Right atrium auricular region (tissue), 2 donors: Measurements from ENCODE around the gene RALGAPB. TPM values are rescaled to one million over a fixed set of nuclear protein-coding genes. Genes with fewer than 3 reads are reported as not detected.

Source experiments
- DNase-seq: peaks from one replicate; pipeline ENCODE4 v3.0.0-alpha.2; 2019; ENCODE audit warnings: low spot score
- H3K27ac ChIP-seq, 2 donors: fragments of 200-600 bp; sonication (generic); 1 replicate in 1 of 2; 2 replicates in 1 of 2; pipeline ENCODE4 v1.5.1; 2016 to 2019
- H3K27me3 ChIP-seq, 2 donors: fragments of 200-600 bp; sonication (generic); one replicate each; pipeline versions ENCODE4 v1.5.1 to v1.6.0; 2017 to 2019
- H3K36me3 ChIP-seq: fragments of 200-600 bp; sonication (generic); one replicate; pipeline ENCODE4 v1.5.1; 2016
- H3K4me1 ChIP-seq, 2 donors: fragments of 200-600 bp; sonication (generic); one replicate each; pipeline versions ENCODE4 v1.5.1 to v1.6.0; 2017 to 2019
- H3K4me3 ChIP-seq, 2 donors: fragments of 200-600 bp; sonication (generic); 1 replicate in 1 of 2; 2 replicates in 1 of 2; pipeline ENCODE4 v1.5.1; 2017 to 2019; ENCODE audit warnings: mild to moderate bottlenecking in 1 of 2, moderate library complexity in 1 of 2
- H3K9me3 ChIP-seq, 2 donors: fragments of 200-600 bp; sonication (generic); one replicate each; pipeline ENCODE4 v1.5.1; 2019
- total RNA-seq, 2 donors: library from RNA; depleted of rRNA; stranded (reverse); fragments of >200 nt; gene quantifications; one replicate each; pipeline ENCODE4 v1.1.0, GENCODE V29; 2016
- TF ChIP-seq, protein P1 (sequence below), 2 donors: fragments of 200-600 bp; sonication (generic); IDR thresholded peaks; one replicate each; pipeline ENCODE4 v1.5.1; 2019; ENCODE audit warnings: antibody characterized with exemption in 2 of 2

The RALGAPB gene
- total RNA-seq, 2 donors from 2014 or later = 24.6 to 24.8 TPM

DNA sequence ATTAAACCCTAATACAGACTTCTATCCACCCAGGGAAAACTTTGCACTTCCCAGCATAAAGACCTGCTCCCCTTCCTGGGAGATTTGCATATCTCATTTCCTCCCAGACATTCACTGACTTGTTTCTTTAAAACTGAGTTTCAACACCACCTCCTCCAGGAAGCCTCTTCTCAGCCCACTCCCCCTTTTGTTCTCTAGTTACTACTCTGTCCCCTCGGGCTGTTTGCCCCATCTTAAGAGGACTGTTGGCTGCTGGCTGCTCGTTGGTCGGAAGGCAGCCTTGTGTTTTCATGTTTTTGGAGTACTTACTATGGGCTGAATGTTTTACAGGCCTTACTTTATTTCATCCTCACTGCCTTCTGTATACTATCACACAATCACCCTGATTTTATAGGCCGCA lies 135.5 kb downstream of the RALGAPB start:
- no peak overlapping the region for H3K27ac ChIP-seq
- H3K4me1 ChIP-seq = no peaks in the 10 kb centered on the region
- H3K9me3 ChIP-seq = no peaks in the 10 kb centered on the region
- no peak for DNase-seq
- H3K4me3 ChIP-seq = no peak overlapping the region
- no peaks in the 10 kb centered on the region for H3K27me3 ChIP-seq
- H3K36me3 ChIP-seq = no peaks in the 10 kb centered on the region
- TF ChIP-seq, protein P1, sequence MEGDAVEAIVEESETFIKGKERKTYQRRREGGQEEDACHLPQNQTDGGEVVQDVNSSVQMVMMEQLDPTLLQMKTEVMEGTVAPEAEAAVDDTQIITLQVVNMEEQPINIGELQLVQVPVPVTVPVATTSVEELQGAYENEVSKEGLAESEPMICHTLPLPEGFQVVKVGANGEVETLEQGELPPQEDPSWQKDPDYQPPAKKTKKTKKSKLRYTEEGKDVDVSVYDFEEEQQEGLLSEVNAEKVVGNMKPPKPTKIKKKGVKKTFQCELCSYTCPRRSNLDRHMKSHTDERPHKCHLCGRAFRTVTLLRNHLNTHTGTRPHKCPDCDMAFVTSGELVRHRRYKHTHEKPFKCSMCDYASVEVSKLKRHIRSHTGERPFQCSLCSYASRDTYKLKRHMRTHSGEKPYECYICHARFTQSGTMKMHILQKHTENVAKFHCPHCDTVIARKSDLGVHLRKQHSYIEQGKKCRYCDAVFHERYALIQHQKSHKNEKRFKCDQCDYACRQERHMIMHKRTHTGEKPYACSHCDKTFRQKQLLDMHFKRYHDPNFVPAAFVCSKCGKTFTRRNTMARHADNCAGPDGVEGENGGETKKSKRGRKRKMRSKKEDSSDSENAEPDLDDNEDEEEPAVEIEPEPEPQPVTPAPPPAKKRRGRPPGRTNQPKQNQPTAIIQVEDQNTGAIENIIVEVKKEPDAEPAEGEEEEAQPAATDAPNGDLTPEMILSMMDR (IDR thresholded peaks at IDR 0.05) = no peak

DNA sequence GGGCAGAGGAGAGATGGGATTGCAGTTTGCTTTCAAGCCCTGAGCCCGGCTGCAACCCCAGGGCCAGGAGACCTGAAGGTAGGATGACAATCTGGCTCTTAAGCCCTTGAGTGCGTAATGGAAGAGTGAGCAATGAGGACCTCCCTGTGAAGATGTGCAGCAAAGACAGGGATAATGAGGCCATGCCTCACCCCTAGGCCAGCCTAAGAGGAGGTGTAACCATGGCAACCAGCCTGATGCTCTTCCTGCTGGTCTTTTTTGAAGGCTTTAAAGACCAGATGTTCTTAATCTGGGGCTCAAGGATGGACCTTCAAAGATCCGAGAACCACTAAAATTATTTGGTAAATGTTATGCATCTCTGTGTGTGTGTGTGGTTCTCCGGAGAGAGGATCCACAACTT lies 137.2 kb downstream of the RALGAPB start:
- no peaks in the 10 kb centered on the region for H3K27me3 ChIP-seq

DNA sequence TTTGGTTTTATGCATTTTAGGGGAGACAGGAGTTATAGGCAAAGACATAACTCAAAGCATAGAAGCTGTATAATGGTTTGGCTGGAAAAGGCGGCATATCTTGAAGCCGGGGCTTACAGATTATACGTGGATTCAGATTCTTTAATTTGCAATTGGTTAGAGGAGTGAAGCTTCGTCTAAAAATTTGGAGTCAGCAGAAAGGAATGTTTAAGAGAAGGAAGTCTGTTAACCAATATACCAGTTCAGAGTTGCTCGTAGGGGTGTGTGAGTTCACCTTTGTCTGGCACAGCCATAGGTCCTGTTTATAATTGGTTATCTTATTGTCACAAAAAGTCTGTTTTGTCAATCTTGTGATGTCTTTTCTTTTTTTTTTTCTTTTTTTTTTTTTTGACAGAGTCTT lies 137.9 kb downstream of the RALGAPB start:
- Histone ChIP-seq H3K4me1 (no peaks in the 10 kb centered on the region), H3K27ac (no peak overlapping the region), H3K4me3 (no peak overlapping the region), H3K9me3 (no peaks in the 10 kb centered on the region), H3K27me3 (no peaks in the 10 kb centered on the region), H3K36me3 (no peaks in the 10 kb centered on the region)
- no peak for DNase-seq
- TF ChIP-seq, protein P1 (IDR thresholded peaks at IDR 0.05) = no peak

More for the DNA sequence above, 137.2 kb downstream of the RALGAPB start:
- Histone ChIP-seq H3K4me1 (no peaks in the 10 kb centered on the region), H3K4me3 (no peak overlapping the region), H3K27ac (no peak overlapping the region), H3K9me3 (no peaks in the 10 kb centered on the region), H3K36me3 (no peaks in the 10 kb centered on the region)
- DNase-seq = no peak
- TF ChIP-seq, protein P1 (IDR thresholded peaks at IDR 0.05) = no peak

DNA sequence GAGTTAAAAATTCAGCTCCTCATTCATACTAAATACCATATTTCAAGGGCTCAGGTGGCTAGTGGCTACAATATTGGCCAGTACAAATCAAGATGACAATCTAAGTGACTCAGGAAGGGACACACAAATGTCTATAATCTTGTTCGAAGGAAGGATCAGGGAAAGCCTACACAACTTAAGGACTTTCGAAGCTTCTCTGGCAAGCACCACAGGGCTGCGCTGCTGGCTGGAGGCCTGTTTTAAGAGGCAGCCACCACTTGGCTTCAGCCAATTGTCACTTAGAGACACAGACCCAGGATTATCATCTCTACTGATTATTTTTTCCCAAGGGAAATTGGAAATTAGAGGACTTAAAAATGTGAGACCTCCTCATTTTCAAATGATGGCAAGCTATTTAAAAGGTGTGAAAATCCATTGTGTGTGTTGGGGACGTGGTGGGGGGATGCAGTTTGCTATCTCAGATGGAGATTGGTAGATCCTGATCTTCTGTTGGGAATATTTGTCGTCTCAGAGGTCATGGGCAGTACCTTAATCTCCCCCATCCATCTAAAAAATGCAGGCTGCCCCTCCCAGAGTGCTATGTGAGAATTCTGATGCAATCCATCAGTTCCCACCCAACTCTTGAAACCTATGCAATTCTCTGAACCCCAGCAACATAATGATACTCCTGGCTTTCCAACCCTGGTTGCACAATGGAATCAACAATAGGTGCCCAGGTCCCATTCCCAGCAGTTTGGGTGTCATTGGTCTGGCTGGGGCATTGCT lies 140.3 kb downstream of the RALGAPB start:
- Histone ChIP-seq H3K4me1 (no peaks in the 10 kb centered on the region), H3K27me3 (no peaks in the 10 kb centered on the region), H3K4me3 (no peak overlapping the region), H3K27ac (no peak overlapping the region), H3K9me3 (no peaks in the 10 kb centered on the region), H3K36me3 (no peaks in the 10 kb centered on the region)
- TF ChIP-seq, protein P1 (IDR thresholded peaks at IDR 0.05) = no peak
- DNase-seq = no peak

DNA sequence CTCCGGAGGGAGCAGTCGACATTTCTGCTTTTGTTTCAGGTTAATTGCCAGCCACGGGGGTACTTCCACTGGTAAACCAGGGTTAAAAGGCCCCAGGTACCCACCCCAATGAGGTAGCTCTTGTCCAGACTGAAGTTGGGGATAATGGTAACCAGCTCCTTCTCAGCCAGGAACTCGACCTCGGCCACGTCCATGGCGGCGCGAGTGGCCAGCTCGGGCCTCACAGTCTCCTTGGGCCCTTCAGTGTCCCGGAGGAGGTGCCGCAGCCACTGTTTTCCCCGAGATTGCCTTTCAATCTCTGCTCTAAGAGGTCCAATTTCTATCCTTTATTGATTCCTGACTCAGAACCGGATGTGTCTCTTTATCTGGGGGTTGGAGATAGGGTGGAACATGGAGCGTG lies 142.6 kb downstream of the RALGAPB start:
- Histone ChIP-seq H3K36me3 (no peaks in the 10 kb centered on the region), H3K4me1 (no peaks in the 10 kb centered on the region), H3K4me3 (no peak overlapping the region), H3K27ac (no peak overlapping the region), H3K9me3 (no peaks in the 10 kb centered on the region), H3K27me3 (no peaks in the 10 kb centered on the region)
- DNase-seq = no peak
- TF ChIP-seq, protein P1 (IDR thresholded peaks at IDR 0.05) = no peak

DNA sequence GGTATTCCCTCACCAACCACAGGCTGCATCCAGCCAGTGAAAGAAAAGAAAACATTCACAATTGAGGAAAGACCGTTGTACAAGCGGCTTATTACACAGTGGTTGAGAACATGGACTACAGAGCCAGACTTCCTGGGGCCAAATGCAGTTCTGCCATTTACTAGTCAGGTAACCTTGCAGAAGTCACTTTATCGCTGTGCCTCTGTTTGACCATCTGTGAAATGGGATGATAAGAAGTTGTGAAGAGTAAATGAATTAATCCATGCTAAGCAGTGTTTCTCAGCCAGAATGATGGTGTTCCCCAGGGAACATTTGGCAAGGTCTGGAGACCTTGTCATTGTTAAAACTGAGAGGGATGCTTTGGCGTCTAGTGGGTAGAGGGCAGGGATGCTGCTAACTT lies 143.8 kb downstream of the RALGAPB start:
- DNase-seq = no peak
- no peaks in the 10 kb centered on the region for H3K36me3 ChIP-seq
- no peaks in the 10 kb centered on the region for H3K9me3 ChIP-seq
- no peaks in the 10 kb centered on the region for H3K4me1 ChIP-seq
- H3K27ac ChIP-seq = no peak overlapping the region
- H3K27me3 ChIP-seq = no peaks in the 10 kb centered on the region
- H3K4me3 ChIP-seq = no peak overlapping the region
- TF ChIP-seq, protein P1 (IDR thresholded peaks at IDR 0.05) = no peak
